NOMO-1 treated with dmso at 0.1 percent for 144 hours (cell line): ENCODE measurements around the gene USP10.
A peak's percentile ranks its signal among the peaks of the same experiment; 100 is the strongest.
"Not testable (repeated sequence)": the region's sequence is repeated elsewhere in the genome, so short reads cannot be mapped to it uniquely, and the experiment has no call there.

Experiments
- DNase-seq: peaks from one replicate; lab custom pipeline; 2025; ENCODE audit not compliant: unreplicated experiment; lab: John Stamatoyannopoulos, UW

Gene USP10

GRCh38 chr16:84673561-84673960 lies 26.2 kb upstream of the USP10 start:
- peak; percentile 75 for DNase-seq

DNA sequence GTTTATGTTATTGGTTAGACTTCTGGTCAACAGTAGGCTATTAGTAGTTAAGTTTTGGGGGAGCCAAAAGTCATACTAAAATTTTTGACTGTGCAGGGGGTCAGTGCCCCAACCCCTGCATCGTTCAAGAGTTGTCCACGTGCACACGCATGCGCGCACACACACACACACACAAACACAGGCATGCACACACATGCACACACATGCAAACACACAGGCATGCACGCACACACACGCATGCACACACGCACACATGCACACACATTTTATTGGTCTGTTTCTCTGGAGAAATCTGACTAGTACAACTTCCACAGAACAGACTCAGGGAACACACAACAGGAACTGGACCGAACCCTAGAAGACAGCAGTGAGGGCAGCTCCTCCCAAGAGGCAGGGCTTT lies 24.4 kb upstream of the USP10 start:
- no peak for DNase-seq

DNA sequence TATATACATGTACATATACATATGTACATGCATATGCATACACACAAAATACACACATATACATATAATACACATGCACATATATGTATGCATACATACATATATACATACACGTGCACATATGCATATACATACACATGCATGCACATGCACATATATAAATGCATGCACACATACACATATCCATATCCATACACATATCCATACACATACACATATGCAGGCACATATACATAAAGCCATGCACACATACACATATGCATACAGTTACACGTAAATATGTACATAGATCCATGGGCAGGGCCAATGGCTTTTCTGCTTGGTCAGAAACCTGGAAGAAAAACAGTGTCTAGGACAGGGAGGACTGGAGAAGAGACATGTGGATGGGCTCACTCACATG lies 23.9 kb upstream of the USP10 start:
- DNase-seq: no peak

DNA sequence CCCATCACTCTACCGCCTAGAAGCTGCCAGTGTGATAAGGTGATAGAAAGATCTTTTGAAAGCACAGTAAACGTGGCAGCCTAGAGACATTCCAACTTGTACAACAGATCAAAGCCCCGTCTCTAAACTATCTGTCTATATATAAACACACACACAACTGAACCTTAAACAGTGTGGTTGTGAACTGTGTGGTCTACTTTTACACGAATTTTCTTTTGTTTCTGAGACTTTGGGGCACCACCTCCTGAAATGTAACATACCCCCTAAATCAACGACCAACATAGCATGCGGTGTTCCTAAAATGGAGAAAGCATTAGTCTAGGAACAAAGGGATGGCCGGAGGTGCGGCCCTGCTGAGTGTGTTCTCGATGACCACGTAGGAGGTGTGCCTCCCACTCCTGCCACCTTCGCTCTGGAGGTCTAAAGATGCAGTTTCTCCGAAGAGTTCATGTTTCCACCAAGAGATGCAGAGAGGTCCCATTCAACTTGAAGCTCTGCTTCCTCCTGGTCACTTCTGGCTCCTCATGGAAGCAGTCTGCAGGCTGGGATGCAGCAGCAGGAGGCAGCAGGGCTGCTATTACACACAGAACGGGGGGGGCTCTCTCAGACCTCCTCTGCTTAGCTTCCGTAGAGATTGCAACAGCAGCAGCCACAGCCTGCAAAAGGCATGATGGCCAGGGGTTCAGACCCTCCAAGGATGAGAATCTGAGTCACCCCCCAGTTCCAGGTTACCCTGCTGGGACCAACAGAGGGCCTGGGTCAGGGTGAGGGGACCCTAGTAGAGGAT lies 22.6 kb upstream of the USP10 start:
- DNase-seq: no peak

- no peak for DNase-seq
Measured at GRCh38 chr16:84677849-84678248, 22.0 kb upstream of the USP10 start.

- DNase-seq: no peak
Measured at GRCh38 chr16:84678541-84678940, 21.3 kb upstream of the USP10 start.

DNA sequence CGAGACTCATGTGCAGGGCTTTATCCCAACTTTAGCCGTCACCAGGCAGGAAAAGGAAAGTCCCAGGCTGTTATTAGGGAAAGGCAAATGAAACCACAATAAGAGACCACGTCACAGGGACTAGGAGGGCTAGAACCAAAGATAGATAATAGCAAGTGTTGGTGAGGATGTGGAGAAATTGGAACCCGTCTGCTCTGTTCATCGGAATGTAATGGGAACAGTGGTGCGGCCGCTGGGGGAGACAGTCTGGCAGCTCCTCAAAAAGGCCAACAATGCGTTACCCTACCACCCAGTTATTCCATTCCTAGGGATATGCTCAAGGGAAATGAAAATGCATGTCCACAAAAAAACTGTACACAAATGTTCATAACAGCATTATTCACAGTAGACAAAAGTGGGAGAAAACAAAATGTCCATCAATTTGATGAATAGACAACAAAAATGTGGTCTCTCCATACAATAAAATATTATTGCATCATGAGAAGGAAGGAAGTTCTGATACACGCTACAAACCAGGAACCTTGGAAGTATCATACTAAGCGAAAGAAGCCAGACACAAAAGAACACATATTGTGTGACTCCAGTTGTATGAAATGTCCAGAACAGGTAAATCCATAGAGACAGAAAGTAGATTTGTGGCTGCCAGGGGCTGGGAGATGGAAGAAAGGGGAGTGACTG lies 19.5 kb upstream of the USP10 start:
- no peak for DNase-seq

DNA sequence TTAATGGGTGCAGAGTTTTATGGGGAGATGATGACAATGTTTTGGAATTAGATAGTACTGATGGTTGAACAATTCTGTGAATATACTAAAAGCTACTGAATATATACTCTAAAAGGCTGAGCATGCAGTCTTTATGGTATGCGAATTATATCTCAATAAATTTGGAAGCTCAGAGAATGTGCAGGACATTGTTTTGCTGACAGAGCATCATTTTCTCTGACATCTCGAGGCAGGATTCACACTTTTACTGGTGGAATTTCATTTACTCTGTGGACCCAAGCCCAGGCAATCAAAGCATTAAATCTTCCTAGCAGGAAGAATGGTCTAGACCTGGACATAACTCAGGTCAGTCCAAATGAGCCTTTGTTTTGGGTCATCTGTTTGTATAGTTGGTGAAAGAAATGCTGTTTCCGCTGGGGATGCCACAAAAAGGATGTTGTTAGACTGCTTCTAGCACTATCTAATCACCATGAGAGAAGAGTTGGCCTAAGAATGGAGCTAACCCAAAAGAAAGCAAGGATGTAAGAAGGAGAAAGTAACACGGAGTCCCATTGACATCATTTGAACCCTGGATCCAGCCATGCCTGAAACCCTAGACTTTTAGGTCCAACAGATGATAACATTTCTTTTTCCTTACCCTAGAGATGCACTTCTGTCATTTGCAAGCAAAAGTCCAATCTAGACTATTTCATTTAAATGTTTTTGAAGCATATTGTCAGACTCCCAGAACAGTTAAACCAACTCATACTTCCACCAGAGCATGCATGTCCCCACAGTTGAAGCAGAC lies 18.8 kb upstream of the USP10 start:
- DNase-seq: no peak

- DNase-seq: no peak
Measured at GRCh38 chr16:84683691-84684591, 15.9 kb upstream of the USP10 start.

DNA sequence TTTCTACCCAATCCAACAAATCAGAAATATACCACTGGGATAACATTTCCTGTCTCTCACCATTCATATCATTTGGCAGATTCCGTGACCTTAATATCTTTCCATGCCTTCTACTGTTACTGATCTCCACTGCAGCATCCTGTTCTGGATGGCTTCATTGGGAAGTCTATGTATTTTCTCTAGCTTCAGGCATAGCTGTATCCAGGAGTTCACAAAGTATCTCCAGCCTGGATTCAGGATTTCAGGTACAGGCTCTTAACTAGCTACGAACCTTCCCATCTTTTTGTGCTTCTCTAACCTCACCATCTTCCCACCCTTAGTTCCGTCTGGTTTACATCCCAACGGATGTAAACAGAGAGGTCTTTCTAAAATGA lies 15.2 kb upstream of the USP10 start:
- no peak for DNase-seq

- DNase-seq: no peak
Measured at GRCh38 chr16:84685210-84685609, 14.6 kb upstream of the USP10 start.

DNA sequence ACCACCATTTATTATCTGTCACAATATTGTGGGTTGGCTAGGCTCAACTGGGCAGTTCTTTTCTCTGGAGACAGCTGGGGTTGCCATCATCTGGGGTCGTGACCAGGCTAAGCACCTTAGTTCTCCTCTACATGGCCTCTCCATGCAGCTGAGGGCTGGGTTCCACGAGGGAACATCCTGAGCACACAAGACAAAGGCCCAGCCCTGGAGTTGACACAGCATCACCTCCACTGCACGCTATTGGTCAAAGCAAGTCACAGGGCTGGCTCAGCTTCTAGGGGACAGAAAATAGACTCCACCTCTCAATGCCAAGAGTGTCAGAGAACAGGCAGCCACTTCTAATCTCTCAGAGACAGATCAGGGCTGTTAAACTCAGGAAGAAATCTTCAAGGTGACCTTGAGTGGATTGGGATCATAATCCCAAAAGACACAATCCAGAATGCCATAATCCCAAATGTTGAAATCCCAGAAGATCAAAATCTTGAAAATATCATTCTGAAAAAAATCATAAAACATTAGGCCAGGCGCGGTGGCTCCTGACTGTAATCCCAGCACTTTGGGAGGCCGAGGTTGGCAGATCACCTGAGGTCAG lies 13.0 kb upstream of the USP10 start:
- no peak for DNase-seq

DNA sequence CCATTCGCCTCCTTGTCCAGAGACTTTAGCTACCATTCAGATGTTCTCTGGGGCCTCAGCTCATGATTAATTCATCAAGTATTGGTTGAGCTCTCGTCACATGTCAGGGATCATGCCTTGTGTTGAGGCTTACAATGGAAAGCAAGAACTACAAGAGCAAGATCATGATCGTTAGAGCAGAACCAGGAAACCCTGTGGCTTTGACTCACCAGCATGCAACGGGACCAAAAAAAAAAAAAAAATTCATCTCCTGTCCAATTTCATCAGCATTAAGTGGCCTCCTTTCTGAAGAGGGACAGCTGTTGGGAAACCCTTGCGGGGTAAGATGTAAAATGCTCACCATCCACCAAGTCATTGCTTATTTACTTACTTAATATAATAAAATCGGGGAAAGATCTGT lies 12.1 kb upstream of the USP10 start:
- peak; percentile 30 for DNase-seq

- DNase-seq: not testable (repeated sequence)
Measured at GRCh38 chr16:84688163-84688562, 11.6 kb upstream of the USP10 start.

DNA sequence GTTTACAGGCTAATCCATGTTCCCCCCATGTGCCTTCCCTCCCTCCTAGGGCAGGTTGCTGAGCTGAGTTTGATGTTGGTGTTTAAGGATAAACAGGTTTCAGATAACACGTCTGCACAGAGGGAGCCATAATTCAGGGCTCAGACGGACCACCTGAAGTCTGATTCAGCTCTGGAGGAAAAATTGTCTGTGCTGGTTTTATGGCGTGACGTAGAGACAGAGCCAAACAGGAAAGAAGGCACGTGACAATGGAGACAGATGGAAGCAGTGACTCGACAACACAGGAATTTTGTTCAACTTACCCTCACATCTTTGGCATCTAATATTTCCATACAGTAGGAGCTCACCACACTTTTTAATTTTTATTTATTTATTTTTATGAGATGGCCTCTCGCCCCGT lies 10.7 kb upstream of the USP10 start:
- no peak for DNase-seq

GRCh38 chr16:84690088-84690819 lies 9.5 kb upstream of the USP10 start:
- DNase-seq: no peak

DNA sequence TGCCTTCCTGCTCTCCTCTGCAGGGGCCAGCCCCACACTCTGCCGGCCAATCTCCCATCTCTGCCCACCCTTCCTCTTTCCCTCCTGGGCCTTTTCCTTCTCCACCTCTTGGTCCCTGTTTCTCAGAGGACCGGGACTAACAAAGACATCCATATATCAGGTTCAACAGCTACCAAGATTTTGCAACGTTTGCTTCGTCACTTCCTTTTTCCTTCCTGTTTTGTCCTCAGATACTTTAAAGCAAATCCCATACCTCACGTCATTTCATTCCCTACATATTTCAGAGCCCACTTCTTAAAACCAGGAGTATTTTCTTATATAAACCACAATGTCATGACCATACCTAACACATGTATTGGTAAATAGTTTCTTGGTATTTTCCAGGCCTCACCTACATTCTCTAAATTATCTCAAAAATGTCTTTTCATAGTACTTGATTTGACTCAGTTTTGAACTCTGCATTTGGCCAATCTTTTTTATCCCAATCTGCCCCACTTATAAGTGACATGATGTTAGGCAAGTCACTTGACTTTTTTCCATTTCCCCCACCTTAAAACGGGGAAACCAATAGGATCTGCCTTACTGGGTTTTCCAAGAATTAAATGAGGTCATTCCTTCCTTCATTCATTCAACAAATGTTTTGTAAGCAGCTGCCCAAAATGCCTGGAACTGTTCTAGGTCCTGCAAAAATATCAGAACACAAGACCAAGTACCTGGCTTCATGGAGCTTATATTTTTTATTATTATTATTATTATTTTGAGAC lies 7.2 kb upstream of the USP10 start:
- DNase-seq: no peak

DNA sequence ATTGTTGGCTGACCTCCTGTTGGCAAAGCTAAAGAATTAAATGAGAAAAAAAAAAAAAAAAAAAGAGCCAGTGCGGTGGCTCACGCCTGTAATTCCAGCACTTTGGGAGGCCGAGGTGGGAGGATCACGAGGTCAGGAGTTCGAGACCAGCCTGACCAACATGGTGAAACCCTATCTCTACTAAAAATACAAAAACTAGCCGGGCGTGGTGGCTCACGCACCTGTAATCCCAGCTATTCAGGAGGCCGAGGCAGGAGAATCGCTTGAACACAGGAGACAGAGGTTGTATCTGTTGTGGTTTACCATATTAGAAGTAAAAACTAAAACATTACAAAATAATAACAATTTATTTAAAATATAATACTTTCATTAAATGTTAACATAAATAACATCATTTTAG lies 5.9 kb upstream of the USP10 start:
- DNase-seq: not testable (repeated sequence)

DNA sequence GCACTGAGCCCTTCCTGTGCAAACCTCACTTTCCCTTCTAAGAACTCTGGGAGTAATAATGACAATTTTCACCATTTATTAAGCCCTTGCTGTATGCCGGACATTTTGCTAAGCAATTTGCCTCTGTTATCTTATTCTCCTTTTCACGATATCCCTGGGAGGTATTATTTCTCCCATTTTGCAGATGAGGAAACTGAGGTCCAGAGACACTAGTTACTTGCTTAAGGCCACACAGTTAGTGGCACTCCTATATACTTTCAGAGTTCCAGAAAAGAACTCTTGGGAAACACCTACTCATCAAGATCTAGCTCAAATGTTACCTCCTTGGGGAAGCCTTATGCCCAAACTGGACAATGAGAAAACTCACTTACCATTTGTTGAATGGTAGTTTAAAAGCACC lies 4.8 kb upstream of the USP10 start:
- DNase-seq: no peak
